Stimulated activated CD4-positive, alpha-beta T cell treated with anti-CD3 and anti-CD28 coated beads, TNF-alpha, amount 100 ng/mL, for 48 hours (primary cell): ENCODE measurements around the gene CTDSP2.

Source experiments
- DNase-seq, 3 donors: peaks; one replicate each; pipeline ENCODE4 v3.0.0-alpha.2; 2020; ENCODE audit warnings: low read depth in 3 of 3

CTDSP2 gene

DNA sequence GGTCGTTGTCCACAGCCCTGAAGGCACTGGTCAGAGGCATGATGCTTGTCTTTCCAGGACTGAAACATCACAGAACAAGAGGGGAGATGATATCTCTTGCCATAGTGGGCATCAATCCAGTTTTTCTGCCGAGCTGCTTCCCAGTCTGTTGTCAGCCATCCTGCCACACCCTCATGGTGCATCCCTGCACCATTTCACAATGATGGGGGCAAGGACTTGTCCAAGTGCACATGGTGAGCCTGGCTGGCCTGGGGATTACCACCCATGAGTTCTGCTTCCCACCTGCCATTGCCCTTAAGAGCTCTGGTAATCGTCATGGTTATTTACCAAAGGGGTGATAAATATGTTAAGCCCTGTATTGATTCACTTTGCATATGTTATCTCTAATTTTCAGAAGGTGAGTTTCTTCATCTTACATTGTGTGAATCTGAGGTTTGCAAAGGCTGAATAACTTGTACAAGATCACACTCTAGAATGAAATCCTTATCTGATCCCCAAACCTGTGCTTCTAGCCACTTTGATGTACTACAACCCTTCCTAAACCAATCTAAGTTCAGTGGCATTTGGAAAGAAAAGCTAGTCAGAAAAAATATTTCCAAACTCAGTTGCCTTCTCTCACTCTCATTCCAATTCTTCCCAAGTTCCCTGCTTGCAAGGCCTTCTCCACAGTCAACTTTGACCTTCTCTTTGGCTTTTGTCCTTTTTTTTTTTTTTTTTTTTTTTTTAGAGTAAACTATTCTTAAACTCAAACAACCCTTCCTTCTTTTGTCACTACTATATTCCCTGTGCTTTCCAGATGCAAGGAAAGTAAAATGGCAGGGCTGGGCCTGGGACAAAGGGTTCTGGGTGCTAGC lies 30.3 kb downstream of the CTDSP2 start:
- no peak for DNase-seq

DNA sequence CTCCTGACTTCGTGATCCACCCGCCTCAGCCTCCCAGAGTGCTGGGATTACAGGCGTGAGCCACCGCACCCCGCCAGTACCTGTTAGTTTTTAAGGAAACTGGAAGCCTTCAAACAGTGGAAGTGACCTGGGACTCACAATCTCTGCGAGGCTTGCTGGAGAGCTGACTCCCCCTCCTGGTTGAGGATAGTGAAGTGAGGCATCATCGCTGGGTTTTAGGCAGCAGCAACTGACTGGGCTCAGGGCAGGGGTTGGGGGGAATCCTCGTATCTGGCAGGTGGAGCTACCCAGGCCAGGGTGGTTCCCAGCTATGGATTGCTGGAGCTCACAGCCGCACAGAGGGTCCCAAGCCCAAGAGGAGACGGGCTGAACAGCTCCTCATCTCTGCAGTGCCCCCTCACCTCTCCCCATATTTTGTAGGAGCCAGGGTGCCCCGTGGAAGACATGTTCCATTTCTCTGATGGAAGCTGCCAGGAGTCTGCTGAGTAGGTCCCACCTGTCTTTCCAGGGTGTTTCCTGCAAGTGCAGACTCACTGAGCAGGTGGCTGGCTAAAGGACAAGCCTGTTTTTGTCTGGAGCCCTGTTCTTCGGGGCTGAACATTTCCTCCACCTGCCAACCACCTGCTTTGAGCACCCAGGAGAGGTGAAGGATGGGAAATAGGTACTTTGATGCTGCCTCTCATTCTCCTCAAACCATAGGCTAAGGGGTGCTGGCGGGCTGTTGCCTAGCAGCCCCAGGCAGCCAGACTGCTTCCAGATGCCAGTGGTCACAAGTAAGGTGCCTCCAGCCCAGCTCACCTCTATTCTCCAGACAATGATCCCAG lies 31.1 kb downstream of the CTDSP2 start:
- no peak for DNase-seq

DNA sequence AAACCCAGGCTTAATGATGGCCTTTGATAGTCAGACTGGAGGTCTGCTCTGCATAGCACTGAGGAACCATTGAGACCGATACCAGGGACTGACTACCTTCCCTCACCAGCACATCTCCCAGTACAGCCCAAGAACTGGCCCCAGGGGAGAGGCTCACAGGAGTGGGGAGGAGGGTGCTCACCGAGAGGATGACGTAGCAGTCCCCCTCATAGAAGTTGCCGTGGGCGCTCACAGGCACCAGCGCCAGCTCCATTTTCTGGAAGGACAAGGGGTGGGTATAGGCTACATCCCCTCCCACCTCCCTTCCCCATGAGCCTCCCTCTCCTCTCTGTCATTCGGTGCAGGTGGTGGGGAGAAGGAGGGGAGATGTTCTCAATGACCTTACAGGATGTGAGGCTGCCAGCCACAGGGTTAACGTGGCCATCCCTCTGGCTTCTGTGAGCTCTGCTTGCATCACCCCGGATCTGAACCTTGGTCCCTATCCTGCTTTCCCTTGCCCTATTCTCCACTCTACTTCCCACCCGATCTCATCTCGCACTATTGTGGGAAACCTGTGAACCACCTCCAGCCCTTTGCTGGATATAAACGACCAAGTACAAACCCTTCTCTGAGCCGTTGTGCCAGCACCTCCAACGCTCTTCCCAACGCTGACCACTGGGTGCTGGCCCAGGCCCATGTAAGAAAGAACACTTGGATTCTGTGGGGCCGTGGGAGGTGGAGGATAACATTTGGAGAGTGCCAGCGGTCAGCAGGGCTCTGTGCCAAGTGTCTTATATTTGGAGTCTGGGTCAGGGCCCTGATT lies 32.4 kb downstream of the CTDSP2 start:
- DNase-seq = no peak

DNA sequence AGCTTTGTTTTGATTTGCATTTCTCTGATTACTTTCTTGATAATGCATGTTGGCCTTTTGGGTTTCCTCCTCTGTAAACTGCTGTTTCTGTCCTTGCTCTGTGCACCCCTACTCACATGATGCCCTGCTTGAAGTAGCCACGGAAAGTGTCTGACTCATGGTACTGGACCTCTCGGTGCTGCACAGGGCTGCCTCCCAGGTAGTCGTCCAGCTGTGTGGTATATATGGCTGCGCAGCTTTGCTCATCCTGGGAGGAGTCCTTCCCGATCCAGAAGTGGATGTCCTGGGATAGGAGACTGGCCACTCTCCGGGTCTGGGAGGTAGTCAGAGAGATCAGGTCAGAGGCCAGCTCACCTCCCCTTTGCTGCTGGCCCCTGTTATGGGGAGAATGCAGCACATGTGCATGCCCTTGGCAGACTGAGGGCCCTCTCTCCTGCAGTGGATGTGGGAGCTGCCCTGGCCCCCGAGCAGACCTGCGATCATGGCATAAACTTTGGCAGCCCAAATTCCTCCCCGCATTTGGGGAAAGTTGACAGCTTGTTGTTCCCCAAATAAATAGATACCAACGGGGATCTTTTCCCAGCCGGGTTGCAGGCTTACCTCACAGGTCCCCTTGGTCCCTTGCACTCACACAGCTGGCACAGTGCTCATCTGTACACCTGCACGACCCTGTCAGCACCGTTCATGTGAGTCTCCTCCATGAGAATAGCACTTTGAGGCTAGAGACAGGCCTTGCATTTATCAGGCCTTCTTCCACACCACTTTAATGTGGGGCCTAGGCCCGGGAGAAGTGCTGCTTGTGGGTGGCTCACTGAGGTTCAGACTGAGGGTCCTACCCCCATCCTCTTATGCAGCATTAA lies 33.2 kb downstream of the CTDSP2 start:
- no peak for DNase-seq

DNA sequence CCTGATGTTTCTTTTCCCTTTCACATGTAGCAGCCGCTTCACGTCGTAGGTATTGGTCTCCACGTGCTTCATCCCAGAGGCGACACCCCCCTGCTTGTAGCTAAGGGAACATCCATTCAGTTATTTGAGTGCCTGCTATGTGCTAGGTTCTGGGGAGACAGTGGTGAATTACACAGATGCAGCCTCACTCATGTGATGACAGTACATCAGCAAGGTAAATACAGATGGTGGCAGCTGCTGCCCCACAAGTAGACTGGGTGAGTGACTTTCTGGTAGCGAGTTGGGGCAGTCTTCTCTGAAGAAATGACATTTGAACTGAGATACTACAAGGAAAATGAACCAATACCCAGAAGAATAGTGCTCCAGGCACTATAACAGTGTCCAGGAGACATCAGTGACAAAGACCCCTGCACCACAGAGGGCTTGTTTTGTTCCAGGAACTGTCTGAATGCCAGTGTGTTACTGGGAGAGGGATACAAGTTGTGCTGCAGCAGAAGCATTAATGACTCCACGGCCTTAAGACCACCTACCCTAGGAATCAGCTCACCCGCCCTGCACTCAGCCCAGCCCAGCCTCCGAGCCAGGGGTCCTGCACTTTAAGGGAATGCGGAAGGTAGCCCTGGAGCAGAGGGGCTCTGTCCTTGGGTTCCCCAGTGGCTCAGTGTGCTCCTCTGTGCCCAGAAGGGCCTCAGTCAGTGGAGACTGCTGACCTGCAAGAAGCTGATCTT lies 35.3 kb downstream of the CTDSP2 start:
- DNase-seq = no peak

DNA sequence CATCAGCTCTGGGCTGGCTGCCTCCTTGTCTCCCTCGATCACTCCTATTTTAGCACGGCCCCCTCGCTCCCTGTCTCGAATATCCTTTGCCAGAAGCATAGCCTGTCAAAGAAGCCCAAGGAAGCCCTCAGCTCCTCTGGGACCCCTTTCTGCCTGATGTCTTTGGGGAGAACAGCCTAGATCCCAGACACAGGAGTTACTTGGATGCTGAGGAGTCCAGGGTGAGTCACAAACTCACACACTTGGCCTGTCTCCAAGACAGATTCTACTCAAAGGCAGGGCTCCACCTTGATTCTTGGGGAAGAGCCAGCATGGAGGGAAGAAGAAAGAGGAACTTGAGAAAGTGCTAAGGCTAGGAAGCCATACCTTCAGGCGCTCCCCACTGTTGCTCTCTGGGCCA lies 36.1 kb downstream of the CTDSP2 start:
- DNase-seq = no peak

DNA sequence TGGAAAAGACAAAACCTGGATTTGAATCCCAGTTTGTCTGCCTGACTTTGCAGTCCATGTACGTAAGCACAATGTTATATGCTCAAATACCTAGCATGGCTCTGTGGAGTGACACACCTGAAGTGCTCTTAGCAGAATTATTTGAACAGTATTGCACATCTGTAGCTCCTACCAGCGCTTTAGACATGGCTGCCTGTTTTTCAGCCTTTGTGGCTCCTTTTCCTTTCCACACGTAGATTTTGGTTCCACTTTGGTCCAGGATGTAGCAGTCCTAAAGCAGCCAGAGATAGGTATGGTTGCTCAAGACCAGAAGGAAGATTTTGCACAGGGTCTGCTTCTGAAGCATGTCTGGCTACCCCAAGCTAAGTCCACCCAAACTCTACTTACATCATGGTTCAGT lies 37.1 kb downstream of the CTDSP2 start:
- no peak for DNase-seq

DNA sequence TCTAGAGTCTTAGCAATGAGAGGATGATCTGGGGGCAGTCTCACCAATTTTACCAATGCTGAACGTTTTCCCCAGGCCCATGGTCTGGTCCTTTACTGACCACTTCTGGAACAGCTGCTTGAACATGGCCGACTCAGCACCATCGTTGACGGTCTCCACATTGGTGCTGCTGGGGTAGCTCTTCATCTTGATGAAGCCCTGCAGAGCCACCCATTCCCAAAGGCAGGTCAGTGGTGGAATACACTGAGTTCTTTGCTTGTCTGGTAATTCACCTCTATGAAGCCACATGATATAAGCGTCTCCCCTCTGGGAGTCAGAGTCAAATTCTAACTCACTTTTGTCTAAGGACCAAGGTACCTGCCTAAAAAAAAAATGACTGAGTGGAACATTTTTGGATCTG lies 38.2 kb downstream of the CTDSP2 start:
- no peak for DNase-seq

DNA sequence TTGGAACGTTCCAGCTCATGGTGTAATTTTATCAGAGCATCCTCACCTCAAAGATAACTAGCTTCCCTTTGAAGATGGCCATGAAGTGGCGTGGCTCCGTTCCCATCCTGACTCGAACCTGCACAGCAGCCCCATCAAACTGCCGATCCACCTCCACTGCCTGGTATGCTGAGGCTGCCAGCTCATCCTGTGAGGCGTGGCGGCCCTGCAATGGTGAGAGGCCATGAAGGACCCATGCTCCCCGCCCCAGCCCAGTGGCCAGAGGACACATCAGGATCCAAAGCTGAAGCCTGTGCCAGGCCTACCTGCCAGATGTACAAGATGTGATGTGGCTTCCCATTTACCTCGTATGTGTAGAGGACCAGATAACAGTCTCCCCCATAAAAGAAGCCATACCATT lies 39.2 kb downstream of the CTDSP2 start:
- no peak for DNase-seq

DNA sequence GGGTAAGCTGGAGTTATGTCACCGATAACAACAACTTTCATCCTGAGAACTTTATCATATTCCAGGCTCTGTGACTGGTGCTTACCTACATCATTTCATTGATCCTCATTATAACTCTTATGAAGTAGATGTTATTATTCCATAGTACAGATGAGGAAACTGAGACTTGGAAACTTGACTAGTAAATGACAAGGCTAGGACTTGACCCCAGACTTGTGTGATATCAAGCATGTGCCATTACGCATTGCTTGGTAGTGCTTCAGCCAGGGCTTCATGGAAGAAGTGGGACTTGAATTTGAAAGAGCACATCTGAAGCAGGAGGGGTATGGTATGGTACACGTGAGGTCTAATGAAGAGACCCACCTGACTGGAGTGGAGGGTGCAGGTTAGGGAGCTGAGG lies 39.9 kb downstream of the CTDSP2 start:
- no peak for DNase-seq

DNA sequence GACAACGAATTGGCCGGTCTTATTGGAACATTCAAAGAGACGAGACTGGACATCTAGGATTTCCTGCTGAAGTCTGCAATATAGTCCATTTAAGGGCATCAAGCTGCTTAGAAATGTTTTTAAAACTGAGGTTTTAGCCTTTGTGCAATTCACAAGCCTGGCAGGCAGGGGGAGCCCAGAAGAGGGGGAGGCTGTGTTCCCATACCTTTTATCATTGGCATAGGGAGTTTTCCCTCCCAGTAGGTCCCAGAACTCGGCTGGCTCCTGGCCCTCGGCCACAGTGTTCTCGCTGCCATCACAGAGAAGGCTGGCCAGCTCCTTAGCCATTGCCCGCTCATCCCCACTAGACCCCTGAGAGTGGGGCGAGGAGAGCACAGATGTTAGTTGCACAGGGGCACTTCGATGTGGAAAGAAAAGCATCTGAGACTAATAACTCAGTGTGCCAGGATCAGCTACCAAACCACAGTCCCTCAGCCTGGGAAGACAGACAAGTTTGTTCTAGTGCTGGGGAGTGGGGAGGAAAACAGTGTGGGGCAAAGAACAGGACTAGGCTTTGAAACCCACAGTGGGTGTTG lies 43.1 kb downstream of the CTDSP2 start:
- DNase-seq = peak in 1 of 3 donors; percentile 22

DNA sequence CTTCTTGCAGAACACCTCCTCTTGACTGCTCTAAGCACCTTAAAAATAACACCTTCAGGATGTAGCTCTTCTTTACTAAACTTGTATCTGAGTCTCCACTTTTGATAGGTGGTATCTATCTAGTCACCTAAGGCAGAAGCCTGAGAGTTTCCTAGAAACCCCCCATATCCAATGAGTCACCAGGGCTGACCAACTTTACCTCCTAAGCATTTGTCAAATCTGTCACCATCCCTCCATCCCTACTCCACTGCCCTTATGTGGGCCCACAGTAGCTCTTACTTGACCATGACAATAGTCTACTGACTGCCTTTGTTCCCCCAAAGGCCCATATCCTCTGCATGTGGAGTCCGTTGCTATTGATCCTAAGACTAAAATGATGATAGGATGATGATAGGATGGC lies 43.9 kb downstream of the CTDSP2 start:
- DNase-seq = no peak

DNA sequence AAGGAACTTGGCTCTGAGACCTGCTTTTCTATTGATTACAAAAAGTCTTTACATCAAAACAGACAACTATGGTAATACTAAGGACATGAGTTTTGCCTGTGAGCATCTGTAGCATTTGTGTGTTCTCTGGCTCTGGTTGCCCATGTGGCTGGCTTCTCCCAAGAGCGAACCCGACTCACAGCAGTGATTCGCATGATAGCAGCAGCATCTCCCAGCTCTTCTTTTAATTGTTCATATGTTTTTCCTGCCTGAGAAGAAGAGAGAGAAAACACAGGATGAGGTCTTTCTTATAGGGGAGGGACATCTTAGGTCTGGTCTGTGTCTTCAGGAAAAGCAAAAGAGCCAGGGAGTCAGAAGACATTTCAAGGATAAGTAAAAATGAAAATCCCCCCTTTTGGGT lies 45.6 kb downstream of the CTDSP2 start:
- DNase-seq = no peak

DNA sequence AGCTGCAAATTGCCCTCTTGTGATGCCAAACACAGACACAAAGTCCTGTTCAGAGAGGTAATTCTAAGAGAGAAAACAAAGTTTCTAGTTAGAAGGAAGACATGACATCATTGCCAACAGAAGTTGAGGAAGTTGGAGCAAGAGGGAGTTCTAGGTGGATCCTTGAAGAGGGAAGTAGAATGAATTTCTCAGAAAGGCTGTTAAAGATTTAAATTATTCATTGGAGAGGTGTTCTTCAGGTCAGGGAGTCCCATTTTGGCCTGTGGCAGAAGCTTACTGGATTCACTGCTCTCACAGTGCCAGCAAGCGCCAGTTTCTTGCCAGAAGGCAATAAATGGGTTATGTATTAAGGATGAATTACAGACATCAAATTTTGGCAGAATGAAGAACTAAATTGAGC lies 48.6 kb downstream of the CTDSP2 start:
- no peak for DNase-seq

DNA sequence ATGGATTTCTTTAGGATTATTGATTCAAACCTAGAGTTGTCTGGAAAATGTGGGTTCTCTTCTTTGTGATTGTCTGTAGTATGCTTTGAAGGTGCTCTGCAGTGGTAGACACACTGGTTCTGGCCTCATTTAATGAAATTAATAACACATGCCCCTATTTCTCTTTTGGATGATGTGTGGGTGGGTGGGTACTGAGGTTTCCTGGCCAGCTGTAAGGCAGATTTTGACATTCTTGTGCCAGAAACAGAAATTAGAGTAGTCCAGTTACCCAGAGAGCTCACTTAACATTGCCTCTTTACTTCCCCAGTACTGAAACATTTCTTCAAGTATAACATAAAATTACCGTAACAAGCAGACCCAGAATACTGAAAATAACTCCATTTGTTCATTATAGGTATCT lies 49.5 kb downstream of the CTDSP2 start:
- no peak for DNase-seq

DNA sequence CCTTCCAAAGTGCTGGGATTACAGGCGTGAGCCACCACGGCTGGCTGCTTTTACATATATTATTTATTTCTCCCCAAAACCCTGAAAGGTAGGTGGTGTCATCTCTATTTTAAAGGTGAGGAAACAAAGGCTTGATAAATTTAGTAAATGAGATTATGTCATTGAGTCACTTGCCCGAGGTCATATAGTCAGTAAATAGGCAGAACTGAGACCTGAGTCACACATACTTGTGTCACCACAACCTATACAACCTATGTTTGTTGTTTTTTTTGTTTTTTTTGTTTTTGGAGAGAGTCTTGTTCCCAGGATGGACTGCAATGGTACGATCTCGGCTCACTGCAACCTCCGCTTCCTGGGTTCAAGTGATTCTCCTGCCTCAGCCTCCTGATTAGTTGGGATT lies 51.2 kb downstream of the CTDSP2 start:
- no peak for DNase-seq

DNA sequence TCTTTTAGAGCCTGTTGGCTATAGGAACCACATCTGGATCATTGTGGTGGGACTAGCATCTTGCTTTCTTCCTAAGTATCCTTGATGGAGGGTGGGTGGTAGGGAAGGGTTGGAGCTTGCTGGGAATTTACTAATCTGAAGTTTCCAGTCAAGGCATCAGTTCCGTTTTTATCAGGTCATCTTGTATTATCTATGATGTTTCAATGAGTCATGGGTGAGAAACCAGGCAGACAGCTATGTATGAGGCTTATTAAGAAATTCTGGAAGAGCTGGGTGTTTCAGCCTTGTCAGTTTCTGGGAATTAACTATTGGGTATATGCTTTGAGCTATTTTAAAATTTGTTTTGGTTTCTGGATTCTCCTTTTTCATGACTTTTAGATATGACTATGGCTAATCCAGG lies 52.6 kb downstream of the CTDSP2 start:
- no peak for DNase-seq

DNA sequence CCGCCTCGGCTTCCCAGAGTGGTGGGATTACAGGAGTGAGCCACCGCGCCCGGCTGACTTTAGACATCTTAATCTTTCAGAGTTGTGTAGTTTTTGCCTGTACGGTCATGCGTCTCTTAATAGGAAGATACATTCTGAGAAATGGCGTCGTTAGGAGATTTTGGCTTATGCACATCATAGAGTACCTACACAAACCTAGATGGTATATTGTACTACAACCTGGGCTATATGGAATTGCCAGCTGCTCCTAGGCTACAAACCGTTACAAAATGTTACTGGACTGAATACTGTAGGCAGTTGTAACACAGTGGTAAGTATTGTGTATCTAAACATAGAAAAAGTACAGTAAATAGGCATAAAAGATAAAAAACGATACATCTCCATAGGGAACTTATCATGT lies 62.7 kb downstream of the CTDSP2 start:
- DNase-seq = no peak

DNA sequence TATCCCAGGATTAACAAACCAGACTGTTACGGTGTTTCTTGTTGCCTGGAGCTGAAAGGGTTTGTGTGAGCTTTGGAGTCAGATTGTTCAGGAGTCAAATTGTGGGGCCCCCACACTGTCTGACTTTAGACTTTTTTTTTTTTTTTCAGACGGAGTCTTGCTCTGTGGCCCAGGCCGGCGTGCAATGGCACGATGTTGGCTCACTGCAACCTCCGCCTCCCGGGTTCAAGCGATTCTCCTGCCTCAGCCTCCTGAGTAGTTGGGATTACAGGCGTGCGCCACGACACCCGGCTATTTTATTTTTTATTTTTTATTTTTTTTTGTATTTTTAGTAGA lies 63.1 kb downstream of the CTDSP2 start:
- no peak for DNase-seq
